ENCODE data around the gene CCDC6.

CCDC6 gene

DNA sequence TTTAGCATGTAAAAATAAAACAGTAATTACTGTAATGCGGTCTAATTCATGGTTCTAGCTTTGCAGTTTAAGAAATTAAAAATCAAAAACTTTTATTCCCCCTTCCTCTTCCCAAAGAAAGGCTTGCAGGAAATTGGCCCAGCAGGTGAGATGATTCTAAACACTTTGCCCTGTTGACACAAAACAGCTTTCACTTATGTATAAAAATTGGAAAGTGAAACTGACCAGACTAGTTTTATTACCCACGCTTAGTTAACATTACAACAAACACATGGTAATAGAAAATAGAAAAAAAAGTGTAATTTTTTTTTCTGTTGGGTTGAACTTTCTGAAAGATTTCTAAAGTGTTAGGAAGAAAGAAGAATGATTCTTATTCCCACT lies 1.2 kb upstream of the CCDC6 start:
- POLR2A ChIA-PET, result no interaction called here
- CTCF ChIA-PET, result interaction anchor here (0.9 to 9.6 kb wide), 14 partner anchors 31 to 282 kb away, joined by 3 to 73 read pairs (median 4); no protein-coding TSS in a partner anchor
- no peak for DNase-seq (ENCODE audit: extremely low spot score)
- TF ChIP-seq, protein P1, sequence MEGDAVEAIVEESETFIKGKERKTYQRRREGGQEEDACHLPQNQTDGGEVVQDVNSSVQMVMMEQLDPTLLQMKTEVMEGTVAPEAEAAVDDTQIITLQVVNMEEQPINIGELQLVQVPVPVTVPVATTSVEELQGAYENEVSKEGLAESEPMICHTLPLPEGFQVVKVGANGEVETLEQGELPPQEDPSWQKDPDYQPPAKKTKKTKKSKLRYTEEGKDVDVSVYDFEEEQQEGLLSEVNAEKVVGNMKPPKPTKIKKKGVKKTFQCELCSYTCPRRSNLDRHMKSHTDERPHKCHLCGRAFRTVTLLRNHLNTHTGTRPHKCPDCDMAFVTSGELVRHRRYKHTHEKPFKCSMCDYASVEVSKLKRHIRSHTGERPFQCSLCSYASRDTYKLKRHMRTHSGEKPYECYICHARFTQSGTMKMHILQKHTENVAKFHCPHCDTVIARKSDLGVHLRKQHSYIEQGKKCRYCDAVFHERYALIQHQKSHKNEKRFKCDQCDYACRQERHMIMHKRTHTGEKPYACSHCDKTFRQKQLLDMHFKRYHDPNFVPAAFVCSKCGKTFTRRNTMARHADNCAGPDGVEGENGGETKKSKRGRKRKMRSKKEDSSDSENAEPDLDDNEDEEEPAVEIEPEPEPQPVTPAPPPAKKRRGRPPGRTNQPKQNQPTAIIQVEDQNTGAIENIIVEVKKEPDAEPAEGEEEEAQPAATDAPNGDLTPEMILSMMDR (IDR thresholded peaks at IDR 0.05; ENCODE audit: control extremely low read depth, extremely low read depth, low read depth, missing control alignments), result no peak

DNA sequence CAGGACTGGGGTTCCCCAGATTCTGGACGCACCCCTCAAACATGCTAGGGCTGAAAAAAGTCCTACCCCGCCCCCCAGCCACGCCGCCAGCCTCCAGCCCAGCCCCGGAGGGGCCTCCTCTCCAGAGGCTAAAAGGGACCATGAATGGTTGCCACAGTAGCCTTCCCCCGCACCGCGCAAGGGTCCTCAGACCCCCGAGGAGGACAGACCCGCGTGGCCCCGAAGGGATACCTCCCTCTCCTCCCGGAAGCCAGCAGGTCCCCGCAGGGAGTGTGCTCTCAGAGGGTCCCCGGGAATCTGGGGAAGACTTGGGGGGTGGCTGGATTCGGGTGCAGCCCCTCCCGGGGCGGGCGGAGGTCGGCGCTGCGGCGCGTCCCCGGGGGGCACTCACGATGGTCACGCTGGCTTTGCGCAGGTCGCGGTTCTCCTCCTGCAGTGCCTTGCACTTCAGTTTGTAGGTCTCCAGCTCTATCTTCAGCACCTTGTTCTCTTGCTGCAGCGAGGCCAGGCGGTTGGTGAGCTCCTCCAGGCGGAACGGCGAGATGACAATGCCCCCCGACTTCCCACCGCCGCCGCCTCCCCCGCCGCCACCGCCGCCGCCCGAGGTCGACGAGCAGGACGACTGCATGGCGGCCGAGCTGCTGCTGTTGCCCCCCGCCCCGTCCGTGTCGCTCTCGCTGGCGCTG lies 482 bp downstream of the CCDC6 start:
- ChIA-PET CTCF (interaction anchor here (0.9 to 9.6 kb wide), 36 partner anchors 8 to 491 kb away, joined by 3 to 73 read pairs (median 4); partner anchors contain the start of gene SLC16A9), POLR2A (no interaction called here)
- peak; percentile 23 for DNase-seq (ENCODE audit: extremely low spot score)
- TF ChIP-seq, protein P1 (IDR thresholded peaks at IDR 0.05; ENCODE audit: control extremely low read depth, extremely low read depth, low read depth, missing control alignments), result no peak

- DNase-seq (ENCODE audit: extremely low spot score), result peak; percentile 77
- TF ChIP-seq, protein P1 (IDR thresholded peaks at IDR 0.05; ENCODE audit: control extremely low read depth, extremely low read depth, low read depth, missing control alignments), result no peak
- CTCF ChIA-PET, result interaction anchor here (0.9 to 9.6 kb wide), 13 partner anchors 9 to 196 kb away, joined by 3 to 73 read pairs (median 8); partner anchors contain the start of gene SLC16A9
- POLR2A ChIA-PET, result no interaction called here
Observed at GRCh38 chr10:59905066-59905730, 1.2 kb downstream of the CCDC6 start.

DNA sequence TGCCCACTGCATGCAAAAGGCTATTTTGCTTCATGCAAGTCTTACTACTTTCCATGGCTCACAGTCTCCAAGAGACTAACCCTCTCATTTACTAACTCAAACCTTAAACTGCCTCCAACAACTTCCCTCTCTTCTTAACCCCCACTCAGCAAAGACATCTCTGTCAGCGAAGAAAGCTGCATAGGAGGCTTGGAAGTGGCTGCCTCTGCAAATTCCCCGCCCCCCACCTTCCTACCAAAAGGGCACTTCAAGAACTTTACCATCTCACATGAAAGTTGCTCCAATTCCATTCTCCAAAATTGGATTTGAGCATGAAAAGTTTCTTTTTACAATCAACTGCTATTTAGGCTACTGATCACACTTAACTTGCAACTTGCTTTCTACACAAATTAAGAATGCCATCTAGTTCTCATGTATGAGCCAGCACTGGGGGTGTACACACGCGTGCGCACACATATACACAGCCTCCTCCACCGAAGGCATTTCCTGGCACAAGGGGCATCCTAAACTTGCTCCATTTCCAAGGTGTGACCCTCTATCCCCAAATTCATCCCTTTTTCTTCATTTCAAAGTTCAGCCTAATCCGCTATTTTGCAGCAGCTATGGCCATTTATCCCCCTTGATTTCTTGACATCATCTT lies 1.8 kb downstream of the CCDC6 start:
- ChIA-PET CTCF (interaction anchor here (1.0 to 9.6 kb wide), 6 partner anchors 9 to 71 kb away, joined by 3 to 73 read pairs (median 20); no protein-coding TSS in a partner anchor), POLR2A (no interaction called here)
- no peak for DNase-seq (ENCODE audit: extremely low spot score)
- TF ChIP-seq, protein P1 (IDR thresholded peaks at IDR 0.05; ENCODE audit: control extremely low read depth, extremely low read depth, low read depth, missing control alignments), result no peak

DNA sequence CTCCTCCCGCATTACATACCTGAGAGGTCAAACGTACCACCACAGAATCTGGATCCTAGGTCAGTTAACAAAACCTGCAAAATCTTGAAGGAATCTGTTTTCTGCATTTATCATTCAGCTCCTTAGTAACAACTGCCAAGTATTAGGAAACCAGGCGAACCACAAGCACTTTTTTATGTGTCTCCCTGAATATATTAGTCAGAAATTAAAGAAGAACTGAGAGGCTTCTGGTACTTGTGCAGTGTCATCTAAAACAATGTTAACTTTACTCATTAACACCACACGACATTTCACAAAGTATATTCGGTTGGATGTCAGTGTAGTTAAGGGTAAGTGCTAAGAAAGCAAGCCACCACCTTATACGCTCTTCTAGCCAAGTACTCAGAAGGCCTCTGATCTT lies 2.5 kb downstream of the CCDC6 start:
- ChIA-PET CTCF (interaction anchor here (3.8 to 9.6 kb wide), 2 partner anchors 15 to 38 kb away, joined by 23 to 73 read pairs; no protein-coding TSS in a partner anchor), POLR2A (no interaction called here)
- TF ChIP-seq, protein P1 (IDR thresholded peaks at IDR 0.05; ENCODE audit: control extremely low read depth, extremely low read depth, low read depth, missing control alignments), result no peak
- no peak for DNase-seq (ENCODE audit: extremely low spot score)

- DNase-seq (ENCODE audit: extremely low spot score), result no peak
- ChIA-PET POLR2A (no interaction called here), CTCF (interaction anchor here (1.0 to 9.6 kb wide), 3 partner anchors 10 to 36 kb away, joined by 3 to 73 read pairs (median 5); no protein-coding TSS in a partner anchor)
- TF ChIP-seq, protein P1 (IDR thresholded peaks at IDR 0.05; ENCODE audit: control extremely low read depth, extremely low read depth, low read depth, missing control alignments), result no peak
Observed at GRCh38 chr10:59902016-59902415, 4.3 kb downstream of the CCDC6 start.

All from GM10248 (cell line).